ENCODE data around the gene VSIR. TPM values are rescaled to one million over a fixed set of nuclear protein-coding genes. Genes with fewer than 3 reads are reported as not detected.

Gene VSIR
- total RNA-seq, 1 donor from 2014 or later, result 56.5 TPM

DNA sequence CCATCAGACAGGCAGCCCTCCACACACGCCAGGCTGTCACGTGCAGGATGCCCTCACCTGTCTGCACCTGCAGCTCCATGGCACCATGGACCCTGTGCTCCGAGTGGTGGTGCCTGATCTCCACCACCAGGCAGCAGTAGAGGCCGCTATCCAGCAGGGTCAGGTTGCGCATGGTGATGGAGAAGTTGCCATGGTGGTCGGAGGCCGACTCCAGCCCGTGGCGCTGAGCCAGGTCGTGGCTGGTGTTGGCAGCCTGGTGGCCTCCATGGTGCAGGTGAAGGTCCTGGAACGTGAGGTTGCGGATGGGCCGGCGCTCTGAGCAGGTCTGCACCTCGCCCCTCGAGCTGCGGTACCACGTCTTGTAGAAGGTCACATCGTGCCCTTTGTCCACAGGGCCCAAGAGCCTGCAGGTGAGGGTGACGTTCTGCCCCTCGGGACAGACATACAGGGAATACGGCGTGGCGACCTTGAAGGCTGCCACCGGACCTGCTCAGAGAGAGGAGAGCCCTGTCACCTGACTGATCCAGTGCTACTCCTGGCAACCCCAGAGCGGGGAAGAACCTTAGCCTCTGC lies 11.7 kb downstream of the VSIR start:
- Mint-ChIP-seq H3K9me3 (no peaks in the 10 kb centered on the region), H3K27me3 (ENCODE audit: low read depth) (no peaks in the 10 kb centered on the region), H3K4me3 (ENCODE audit: low read depth) (no peak overlapping the region), H3K36me3 (ENCODE audit: low read depth) (peaks cover 63% of the 10 kb centered on the region), H3K27ac (no peak overlapping the region), H3K4me1 (ENCODE audit: low read depth) (peaks cover 39% of the 10 kb centered on the region)
- no peak for DNase-seq (ENCODE audit: low spot score)
- intact Hi-C loops (cut with micrococcal nuclease), result no loop called here

GRCh38 chr10:71761105-71761511 lies 12.2 kb downstream of the VSIR start:
- DNase-seq (ENCODE audit: low spot score), result no peak
- Mint-ChIP-seq H3K9me3 (no peaks in the 10 kb centered on the region), H3K27ac (peak overlapping the region; percentile 1), H3K4me3 (ENCODE audit: low read depth) (no peak overlapping the region), H3K4me1 (ENCODE audit: low read depth) (peaks cover 40% of the 10 kb centered on the region), H3K27me3 (ENCODE audit: low read depth) (no peaks in the 10 kb centered on the region), H3K36me3 (ENCODE audit: low read depth) (peaks cover 65% of the 10 kb centered on the region)
- intact Hi-C loops (cut with micrococcal nuclease), result no loop called here

- no peak for DNase-seq (ENCODE audit: low spot score)
- Mint-ChIP-seq H3K36me3 (ENCODE audit: low read depth) (peaks cover 68% of the 10 kb centered on the region), H3K4me1 (ENCODE audit: low read depth) (peaks cover 52% of the 10 kb centered on the region), H3K27ac (peak overlapping the region; percentile 68), H3K27me3 (ENCODE audit: low read depth) (no peaks in the 10 kb centered on the region), H3K4me3 (ENCODE audit: low read depth) (peak overlapping the region; percentile 5), H3K9me3 (no peaks in the 10 kb centered on the region)
- intact Hi-C loops (cut with micrococcal nuclease), result loop anchor here (1.0 kb wide), 1 partner anchor 12 kb away; no protein-coding TSS in a partner anchor
Measured at GRCh38 chr10:71757399-71757922, 15.9 kb downstream of the VSIR start.

- Mint-ChIP-seq H3K4me1 (ENCODE audit: low read depth) (peaks cover 60% of the 10 kb centered on the region), H3K36me3 (ENCODE audit: low read depth) (peaks cover 69% of the 10 kb centered on the region), H3K9me3 (no peaks in the 10 kb centered on the region), H3K4me3 (ENCODE audit: low read depth) (no peak overlapping the region), H3K27me3 (ENCODE audit: low read depth) (no peaks in the 10 kb centered on the region), H3K27ac (peak overlapping the region; percentile 73)
- DNase-seq (ENCODE audit: low spot score), result no peak
- intact Hi-C loops (cut with micrococcal nuclease), result loop anchor here (1.0 kb wide), 1 partner anchor 13 kb away; no protein-coding TSS in a partner anchor
Measured at GRCh38 chr10:71756311-71757191, 16.8 kb downstream of the VSIR start.

GRCh38 chr10:71755179-71755879 lies 18.0 kb downstream of the VSIR start:
- H3K4me3 Mint-ChIP-seq (ENCODE audit: low read depth), result no peak overlapping the region
- no peaks in the 10 kb centered on the region for H3K9me3 Mint-ChIP-seq
- no peaks in the 10 kb centered on the region for H3K27me3 Mint-ChIP-seq (ENCODE audit: low read depth)
- DNase-seq (ENCODE audit: low spot score), result no peak
- no peak overlapping the region for H3K27ac Mint-ChIP-seq
- peaks cover 60% of the 10 kb centered on the region for H3K4me1 Mint-ChIP-seq (ENCODE audit: low read depth)
- intact Hi-C loops (cut with micrococcal nuclease), result no loop called here
- H3K36me3 Mint-ChIP-seq (ENCODE audit: low read depth), result peaks cover 68% of the 10 kb centered on the region

DNA sequence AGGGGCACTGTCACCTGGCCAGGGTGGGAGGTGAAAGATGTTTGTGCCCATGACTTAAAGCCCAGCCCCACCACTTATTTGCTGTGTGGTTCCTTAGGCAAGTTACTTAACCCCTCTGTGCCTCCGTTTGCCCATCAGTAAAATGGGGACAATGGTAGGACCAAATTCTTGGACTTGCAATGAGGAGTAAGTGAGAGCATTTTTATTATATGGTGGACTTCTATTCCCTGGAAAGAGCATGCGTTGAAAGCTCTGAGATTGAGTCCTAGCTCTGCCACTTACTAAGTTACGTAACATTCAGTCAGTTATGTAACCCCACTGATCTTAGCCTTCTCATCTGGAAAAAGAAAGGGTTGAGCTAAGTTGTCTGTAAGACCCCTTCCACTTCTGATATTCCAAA lies 18.8 kb downstream of the VSIR start:
- intact Hi-C loops (cut with micrococcal nuclease), result no loop called here
- no peaks in the 10 kb centered on the region for H3K9me3 Mint-ChIP-seq
- no peak for DNase-seq (ENCODE audit: low spot score)
- no peaks in the 10 kb centered on the region for H3K27me3 Mint-ChIP-seq (ENCODE audit: low read depth)
- no peak overlapping the region for H3K4me3 Mint-ChIP-seq (ENCODE audit: low read depth)
- no peak overlapping the region for H3K27ac Mint-ChIP-seq
- H3K36me3 Mint-ChIP-seq (ENCODE audit: low read depth), result peaks cover 73% of the 10 kb centered on the region
- peaks cover 67% of the 10 kb centered on the region for H3K4me1 Mint-ChIP-seq (ENCODE audit: low read depth)

DNA sequence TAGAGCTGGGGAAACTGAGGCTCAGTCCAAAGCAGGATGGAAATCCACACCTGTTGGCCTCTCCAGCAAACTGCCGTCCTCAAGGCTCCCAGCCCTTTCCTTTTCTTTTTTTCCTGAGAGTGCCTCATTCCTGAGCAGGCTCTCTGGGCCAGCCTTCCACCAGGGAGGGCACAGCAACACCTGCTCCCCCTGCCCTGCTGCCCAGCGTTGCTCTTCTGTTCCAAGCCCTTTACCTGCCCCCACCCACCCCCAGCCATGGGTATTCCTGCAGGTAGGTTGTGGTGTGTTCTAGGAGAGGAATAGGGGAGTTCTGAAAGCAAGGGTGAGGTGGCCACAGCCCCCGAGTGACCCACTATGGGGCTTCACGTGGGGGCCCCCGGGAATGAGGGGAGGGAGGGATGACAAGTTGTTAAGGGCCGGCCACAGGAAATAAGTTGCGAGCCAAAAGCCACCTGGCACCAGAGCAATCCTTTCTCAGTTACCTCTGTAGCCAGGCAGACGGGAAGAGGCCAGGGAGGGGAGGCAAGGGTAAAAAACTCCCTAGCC lies 19.3 kb downstream of the VSIR start:
- intact Hi-C loops (cut with micrococcal nuclease), result no loop called here
- Mint-ChIP-seq H3K36me3 (ENCODE audit: low read depth) (peaks cover 74% of the 10 kb centered on the region), H3K27ac (no peak overlapping the region), H3K4me3 (ENCODE audit: low read depth) (no peak overlapping the region), H3K27me3 (ENCODE audit: low read depth) (no peaks in the 10 kb centered on the region), H3K4me1 (ENCODE audit: low read depth) (peaks cover 72% of the 10 kb centered on the region), H3K9me3 (no peaks in the 10 kb centered on the region)
- no peak for DNase-seq (ENCODE audit: low spot score)

GRCh38 chr10:71753091-71753959 lies 20.0 kb downstream of the VSIR start:
- Mint-ChIP-seq H3K36me3 (ENCODE audit: low read depth) (peaks cover 78% of the 10 kb centered on the region), H3K27me3 (ENCODE audit: low read depth) (no peaks in the 10 kb centered on the region), H3K4me1 (ENCODE audit: low read depth) (peaks cover 80% of the 10 kb centered on the region), H3K9me3 (no peaks in the 10 kb centered on the region), H3K4me3 (ENCODE audit: low read depth) (no peak overlapping the region), H3K27ac (peak overlapping the region; percentile 67)
- intact Hi-C loops (cut with micrococcal nuclease), result no loop called here
- DNase-seq (ENCODE audit: low spot score), result no peak

GRCh38 chr10:71752391-71753090 lies 20.8 kb downstream of the VSIR start:
- peaks cover 80% of the 10 kb centered on the region for H3K4me1 Mint-ChIP-seq (ENCODE audit: low read depth)
- no peaks in the 10 kb centered on the region for H3K9me3 Mint-ChIP-seq
- intact Hi-C loops (cut with micrococcal nuclease), result no loop called here
- no peak for DNase-seq (ENCODE audit: low spot score)
- H3K27ac Mint-ChIP-seq, result peak overlapping the region; percentile 67
- no peaks in the 10 kb centered on the region for H3K27me3 Mint-ChIP-seq (ENCODE audit: low read depth)
- H3K36me3 Mint-ChIP-seq (ENCODE audit: low read depth), result peaks cover 73% of the 10 kb centered on the region
- no peak overlapping the region for H3K4me3 Mint-ChIP-seq (ENCODE audit: low read depth)

DNA sequence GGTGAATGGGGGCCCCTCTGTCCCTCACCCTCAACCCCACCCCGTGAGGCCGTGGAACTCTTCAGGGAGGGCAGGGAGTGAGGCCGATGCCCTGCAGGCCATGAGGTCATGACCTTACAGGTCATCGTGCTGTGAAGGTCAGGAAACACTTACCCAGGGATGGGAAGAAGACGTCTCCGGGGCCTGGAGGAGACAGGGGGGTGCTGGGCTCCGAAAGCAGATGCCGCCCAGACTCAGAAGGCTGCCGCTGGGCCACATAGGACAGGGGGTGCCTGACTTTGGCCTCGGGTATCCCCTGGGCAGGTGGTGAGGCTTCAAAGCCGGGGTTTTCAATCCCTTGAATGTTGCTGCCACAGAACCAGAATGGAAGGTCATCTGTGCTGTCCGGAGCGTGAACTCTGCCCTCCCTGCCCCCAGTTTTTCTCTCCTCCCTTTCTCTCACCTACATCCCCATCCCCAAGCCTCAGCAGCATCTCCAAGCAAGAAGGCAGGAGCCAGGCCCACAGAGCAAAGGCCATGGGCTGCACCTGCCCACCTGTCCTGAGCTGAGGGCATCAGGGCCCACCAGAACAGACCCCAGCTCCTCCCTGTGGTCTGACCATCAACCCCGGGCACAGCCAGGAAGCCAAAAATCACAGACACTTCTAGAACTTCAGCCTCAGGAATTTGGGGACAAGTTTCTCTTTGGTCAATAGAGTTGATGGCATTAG lies 21.6 kb downstream of the VSIR start:
- Mint-ChIP-seq H3K9me3 (no peaks in the 10 kb centered on the region), H3K4me3 (ENCODE audit: low read depth) (no peak overlapping the region), H3K27ac (peak overlapping the region; percentile 3), H3K4me1 (ENCODE audit: low read depth) (peaks cover 80% of the 10 kb centered on the region), H3K27me3 (ENCODE audit: low read depth) (no peaks in the 10 kb centered on the region), H3K36me3 (ENCODE audit: low read depth) (peaks cover 74% of the 10 kb centered on the region)
- no peak for DNase-seq (ENCODE audit: low spot score)
- intact Hi-C loops (cut with micrococcal nuclease), result no loop called here

GRCh38 chr10:71750986-71751385 lies 22.3 kb downstream of the VSIR start:
- DNase-seq (ENCODE audit: low spot score), result no peak
- Mint-ChIP-seq H3K9me3 (no peaks in the 10 kb centered on the region), H3K27me3 (ENCODE audit: low read depth) (no peaks in the 10 kb centered on the region), H3K36me3 (ENCODE audit: low read depth) (peaks cover 67% of the 10 kb centered on the region), H3K4me3 (ENCODE audit: low read depth) (no peak overlapping the region), H3K27ac (peak overlapping the region; percentile 99), H3K4me1 (ENCODE audit: low read depth) (peaks cover 79% of the 10 kb centered on the region)
- intact Hi-C loops (cut with micrococcal nuclease), result no loop called here

Measured in activated T-helper 2 cell treated with anti-CD3 and anti-CD28 coated beads, Interferon-gamma antibody, Interleukin-2, Interleukin-4, amounts not matched to agents 10 μg/mL and 5 μg/mL and 100 μg/mL, durations not matched to agents 14 hours and 24 hours and 36 hours (primary cell).